HG02973 (cell line): ENCODE data around the gene KCNMA1.

ENCODE experiments used
- ATAC-seq: cut with Tn5 transposase; IDR thresholded peaks from one replicate; pipeline ENCODE4 v1.9.1; 2021; ENCODE audit warnings: moderate library complexity; ENCODE audit not compliant: unreplicated experiment

Gene KCNMA1

DNA sequence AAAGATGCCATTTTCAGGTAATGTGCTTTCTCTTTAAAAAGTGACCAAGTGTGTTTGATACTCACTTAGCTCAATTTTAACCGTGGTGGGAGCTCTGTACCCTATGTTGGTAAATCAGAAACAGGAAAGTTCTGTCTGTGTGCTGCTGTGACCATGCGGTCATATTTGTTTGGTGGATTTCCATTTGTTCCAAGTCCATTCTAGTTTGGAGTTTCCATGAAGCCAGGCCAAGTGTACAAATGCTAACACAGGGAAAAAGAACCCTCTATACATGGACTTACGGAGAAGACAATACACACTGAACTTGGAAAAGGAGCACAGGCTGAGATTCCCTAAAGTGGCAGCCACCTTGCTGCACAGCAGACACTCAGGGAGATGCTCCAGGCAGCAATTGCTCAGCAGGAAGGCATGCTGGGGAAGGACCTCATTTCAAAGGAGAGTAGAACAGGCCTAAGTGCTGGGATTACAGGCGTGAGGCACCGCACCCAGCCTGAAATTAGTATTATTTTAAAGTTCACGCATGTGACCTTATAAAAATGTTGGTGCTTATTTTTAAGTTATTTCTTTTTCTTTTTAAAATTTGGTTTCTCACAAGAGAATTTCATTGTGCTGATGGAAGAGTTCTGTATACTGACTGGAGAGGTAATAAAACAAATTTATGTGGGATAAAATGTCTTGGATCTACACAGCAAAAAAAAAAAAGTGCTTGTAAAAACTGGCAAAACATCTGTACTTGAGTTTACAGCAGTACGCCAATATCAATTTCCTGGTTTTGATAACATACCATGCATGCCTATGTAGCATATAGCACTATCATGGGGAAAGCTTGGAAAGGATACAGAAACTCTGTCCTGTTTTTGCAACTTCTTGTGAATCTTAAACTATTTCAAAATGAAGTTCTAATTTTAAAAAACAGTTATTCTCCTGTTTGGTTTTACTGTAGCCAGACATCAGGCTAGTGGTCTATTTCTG, 436.2 kb downstream of the KCNMA1 start:
- ATAC-seq, result no peak

DNA sequence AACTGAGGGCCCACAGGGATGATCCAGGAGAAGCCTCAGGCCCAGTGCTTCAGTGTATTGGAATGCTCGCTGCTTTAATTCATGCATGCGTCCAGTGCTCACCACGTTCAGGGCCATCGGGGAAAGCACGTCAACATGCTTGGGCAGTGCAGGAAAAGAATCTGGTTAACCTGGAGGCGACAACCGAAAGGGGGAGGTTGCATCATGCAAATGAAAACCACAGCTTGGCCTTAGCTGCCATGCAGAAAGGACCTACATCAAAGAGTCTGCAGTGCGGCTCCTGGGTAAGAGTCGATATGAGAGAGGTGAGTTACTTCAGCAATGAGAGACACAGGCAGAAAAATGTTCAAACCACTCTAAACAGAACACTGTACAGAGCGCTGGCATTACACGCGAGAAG, 440.1 kb downstream of the KCNMA1 start:
- ATAC-seq, result no peak

DNA sequence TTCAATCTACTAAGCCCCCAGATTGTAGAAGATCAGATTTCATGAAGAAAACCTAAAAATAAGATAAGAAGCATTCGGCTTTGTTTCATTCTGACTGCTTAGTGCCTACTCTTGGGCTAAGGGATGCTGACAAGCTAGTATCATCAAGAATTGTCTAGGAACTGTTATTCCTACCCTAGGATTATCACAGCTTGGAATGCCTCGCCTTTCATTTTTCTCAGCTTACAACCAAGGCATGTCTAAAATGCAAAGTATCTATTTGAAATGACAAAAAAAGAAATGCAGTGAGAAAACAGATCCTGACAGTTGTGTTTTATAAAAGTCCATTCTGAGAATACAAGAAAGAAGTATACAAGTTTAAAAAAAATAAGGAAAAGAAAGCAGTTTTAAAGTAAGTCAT, 441.0 kb downstream of the KCNMA1 start:
- no peak for ATAC-seq

DNA sequence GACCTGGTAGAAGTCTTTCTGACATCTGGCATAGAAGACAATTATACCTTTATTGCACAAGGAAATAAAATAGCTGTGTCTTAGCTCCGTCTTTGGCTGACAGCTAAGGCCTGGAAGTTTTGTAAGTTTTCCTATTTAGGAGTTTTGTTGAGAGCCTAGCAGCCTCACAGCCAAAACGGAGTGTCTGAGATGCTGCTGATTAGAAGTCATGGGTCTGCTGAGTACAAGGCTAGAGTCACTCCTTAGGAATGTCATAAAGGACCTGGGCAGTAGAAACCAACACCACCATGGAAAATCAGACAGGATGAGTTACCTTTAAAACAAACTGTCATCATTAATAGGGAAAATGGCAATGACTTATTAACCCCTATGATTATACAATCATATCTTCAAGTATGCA, 442.5 kb downstream of the KCNMA1 start:
- no peak for ATAC-seq

DNA sequence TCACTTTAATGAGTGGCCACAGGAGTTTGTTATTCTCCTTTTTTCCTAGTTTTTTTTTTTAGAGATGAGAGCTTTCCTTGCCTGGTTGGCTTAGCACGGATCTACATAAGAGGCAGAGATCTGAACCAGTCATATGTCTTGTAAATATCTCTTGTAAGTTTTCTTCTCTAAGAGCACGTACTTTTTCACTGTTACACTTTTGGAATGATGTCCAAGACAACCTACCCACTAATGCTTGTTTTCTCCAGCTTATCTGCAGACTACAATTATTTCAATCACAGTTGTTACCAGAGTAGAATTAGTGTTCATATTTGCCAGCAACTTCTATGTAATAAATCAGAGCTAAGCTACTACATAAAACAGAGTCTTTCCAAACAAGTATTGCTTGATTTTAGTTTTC, 444.6 kb downstream of the KCNMA1 start:
- ATAC-seq, result no peak

DNA sequence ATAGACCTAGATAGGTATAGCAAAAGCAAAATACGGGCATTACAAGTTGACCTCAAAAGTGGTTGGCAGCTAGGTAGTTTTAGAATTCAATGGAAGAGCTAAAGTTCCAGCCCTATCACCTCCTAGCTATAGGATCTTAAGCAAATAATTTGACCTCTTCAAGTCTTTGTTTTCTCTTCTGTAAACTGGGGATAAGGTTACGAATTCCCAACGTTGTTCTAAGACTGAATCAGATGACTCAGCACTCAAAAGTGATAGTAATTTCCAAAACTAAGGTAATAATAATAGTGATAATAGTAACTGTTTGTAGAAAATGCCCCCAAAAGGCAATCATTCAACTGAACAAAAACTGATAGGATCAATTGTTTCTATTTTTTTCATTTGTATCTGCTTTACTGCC, 445.2 kb downstream of the KCNMA1 start:
- no peak for ATAC-seq

DNA sequence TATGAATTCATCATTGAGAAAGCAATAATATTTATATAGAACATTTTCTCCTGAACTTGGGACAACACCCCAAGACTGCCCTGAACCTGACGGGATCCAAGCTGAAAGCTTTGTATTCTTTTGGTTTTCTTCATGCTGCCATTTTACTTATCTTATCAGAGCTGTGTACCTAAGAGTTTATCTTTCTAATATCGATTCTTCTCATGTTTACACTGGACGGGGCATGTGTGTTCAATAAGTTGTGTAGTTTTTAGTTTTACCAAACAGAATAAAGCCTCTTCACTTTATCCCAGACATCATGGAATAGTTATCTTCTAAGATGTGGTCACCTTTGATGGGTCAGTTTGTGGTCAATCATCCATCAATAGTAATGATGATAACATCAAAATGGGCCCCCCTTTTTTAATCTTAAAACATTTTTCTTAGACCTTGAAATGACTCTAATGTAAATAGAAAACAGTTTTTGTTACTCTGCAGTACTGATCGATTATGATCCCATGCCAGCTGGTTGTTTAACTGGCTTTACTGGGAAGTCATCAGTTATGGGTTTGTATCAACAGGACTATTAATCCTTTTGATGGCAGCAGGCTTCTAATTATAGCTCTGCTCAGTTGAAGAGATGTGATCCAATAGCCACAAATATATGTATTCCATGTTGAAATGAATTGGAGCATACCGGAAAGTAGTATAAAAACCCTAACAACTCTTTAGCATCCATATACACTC, 446.1 kb downstream of the KCNMA1 start:
- ATAC-seq, result no peak

DNA sequence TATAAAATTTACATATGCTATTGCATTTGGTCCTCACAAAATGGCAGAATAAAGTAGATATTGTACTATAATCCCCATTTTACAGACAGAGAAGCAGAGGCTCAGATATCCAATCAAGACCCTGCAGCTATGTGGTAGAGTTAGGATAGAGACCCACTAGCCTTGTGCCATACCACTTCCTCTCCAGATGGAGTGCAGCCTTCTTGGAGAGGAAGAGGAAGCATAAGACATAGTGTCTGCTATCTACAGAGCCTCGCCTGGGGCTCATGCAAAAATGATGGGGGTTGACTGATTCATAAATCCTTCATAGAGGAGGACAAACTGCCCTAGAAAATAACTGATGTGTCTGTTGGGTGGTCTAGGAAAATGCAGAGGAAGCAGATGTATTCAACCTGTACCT, 447.3 kb downstream of the KCNMA1 start:
- no peak for ATAC-seq

DNA sequence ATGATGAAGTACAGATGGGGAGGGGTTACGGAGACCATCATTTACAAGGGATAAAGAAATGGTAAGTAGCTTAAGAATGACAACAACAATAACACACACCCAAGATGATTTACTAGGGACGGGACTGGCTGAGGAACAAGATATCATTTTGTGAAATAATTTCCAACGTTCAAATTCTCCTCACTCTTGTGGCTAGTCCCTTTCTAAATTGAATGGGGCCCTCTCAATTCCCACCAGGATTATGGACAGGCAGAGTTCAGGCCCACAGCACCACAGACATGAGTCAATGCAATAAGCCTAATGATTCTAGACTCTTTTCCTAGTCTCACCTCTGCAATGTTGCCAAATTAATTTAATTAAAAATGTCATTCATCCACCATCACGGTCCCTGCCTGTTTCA, 448.1 kb downstream of the KCNMA1 start:
- ATAC-seq, result no peak

DNA sequence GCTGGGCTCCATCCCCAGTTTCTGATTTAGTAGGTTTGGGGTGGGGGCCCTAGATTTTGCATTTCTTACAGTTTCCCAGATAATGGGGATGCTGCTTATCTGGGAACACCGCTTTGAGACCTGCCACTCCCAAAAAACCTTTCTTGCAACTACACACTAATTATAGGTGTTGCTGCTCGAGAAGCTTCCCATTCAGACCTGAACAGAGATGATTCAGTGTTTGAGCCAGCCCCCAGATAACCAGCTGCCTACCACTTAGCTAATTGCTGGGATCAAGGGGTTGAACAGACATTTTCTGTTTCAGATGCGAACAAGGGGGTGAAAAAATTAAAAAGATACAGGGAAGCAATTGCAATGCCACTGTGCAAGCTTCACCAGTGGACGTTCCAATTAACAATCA, 448.5 kb downstream of the KCNMA1 start:
- ATAC-seq, result no peak

DNA sequence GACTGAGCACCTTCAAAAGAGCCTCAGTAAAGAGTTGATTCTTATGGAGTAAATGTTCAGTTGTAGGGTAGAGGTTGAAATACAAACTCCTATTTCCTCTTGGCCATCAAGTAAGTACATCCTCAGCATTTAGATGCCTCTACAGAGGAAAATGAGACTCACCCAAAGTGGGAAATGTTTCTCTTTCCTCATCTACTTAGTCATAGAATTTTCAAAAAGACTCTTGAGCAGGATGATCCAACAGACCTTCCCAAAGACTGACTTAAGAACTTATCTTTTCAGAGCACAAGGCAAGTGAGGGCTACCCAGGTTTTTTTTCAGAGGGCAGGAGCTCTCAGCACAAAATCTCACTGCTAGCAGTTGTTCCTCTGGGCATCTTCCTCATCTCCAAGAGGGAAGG, 449.1 kb downstream of the KCNMA1 start:
- no peak for ATAC-seq

DNA sequence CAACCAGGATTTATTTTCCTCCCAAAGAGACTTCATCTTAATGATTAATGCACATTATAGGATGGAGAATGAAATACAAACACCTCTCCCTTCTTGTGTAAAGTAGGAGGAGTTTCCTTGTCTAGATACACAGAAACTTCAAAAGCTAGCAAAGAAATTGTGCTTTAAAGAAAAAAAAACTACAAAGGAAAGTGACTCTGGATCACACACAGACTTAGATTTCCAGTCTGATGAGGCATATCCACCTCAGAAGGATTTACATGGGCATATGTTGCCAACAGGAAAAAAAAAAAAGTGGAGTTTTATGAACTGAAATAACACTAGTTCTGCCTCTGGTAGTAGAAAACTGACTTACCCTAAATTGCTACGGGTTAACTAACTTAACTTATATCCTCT, 449.6 kb downstream of the KCNMA1 start:
- ATAC-seq, result no peak

DNA sequence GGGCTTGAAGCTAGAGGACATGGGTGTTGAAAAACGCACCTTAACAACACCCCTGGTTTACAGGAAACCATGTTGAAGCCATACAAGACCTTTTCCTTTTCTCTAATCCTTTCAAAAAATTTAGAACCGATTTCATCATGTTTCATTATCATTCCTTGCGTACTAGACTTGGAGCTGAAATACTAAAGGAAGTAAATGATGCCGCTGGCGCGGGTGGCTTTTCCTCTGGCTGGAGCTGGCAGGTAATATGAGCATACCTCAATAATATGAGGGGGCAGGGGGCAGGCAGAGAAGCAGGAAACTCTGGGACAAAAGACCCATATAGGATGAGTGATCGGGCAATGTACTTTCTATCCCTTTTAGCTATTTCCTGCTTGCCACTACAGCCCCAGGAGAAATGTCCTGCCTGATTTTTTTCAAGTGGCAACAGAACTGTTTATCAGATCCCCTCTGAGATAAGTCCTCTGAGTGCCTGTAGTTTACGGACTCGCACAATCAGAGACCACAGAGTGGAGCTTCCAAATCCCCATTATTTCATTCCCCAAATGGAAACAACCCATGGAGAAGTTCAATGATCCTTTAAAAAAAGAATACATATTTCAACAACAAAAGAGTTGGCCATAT, 450.1 kb downstream of the KCNMA1 start:
- ATAC-seq, result no peak

DNA sequence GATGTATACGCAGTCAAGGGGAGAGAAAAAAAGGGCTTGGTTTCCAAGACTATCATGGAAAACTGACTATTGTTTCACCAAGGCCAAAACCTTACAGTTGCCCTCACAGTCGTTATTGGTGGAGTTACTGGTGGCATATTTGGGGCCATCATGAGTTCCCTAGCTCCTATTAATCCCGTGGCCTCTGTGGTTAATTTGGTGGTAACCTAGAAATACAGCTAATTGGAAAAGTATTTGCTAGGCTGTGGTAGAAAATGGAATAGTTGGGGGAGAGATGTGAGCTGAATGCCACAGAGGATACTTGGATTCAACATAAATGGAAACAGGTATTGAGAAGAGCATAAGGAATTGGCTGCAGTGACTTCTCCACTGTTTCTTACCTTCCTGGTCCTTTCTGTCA, 450.7 kb downstream of the KCNMA1 start:
- ATAC-seq, result no peak

DNA sequence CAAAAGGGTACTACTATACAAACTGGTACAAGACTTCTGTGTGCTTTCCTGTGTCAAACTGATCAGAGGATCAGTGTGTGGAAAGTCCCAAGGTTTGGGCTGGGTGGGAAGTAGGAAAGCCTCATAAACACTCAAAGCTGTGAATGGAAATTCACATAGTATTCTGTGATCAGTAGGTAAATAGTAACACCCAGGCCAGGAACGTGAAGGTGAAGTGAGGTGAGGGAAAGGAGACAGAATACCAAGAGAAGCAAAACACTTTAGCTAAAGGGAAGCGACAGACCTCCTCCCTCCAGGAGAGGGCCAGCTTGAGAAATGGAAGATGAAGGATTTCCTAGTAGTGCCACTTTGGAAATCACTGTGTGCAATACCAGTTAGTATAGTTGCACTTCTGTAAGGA, 451.9 kb downstream of the KCNMA1 start:
- ATAC-seq, result no peak

DNA sequence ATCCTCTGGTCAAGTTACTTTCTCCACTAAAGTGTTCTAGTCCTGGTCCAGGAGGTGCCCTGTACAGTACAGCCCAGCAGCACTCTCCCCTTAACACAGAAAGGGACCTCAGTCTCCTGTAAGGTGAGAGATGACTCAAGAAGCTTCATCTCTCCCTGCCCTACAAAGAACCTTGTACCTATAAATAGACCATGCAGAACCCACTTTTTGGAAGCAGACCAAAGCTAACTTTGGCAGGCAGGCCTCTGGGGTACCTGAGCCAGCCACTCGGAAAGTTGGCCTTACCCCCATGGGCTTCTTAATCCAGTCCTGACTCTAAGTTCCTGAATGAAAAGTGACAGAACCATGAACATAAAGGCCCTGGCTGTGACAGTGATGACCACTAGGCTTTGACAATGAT, 454.8 kb downstream of the KCNMA1 start:
- ATAC-seq, result no peak

DNA sequence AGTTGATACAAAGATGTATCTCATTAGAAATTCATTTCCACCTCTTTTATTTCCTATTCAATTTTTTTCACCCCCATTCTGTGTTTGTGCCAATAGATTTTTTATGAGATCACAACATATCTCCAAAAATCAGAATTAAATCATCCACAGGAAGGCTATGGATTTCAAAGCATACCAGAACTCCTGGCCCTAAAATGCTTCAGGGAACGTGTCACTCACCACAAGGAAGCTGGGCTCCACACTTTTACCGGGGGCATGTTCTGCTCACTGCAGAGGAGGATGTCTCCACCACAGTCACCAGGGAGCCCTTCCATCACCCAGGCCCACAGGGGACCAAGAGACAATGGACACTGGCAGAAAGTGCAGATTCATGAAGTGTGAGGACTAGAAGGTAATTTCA, 456.8 kb downstream of the KCNMA1 start:
- no peak for ATAC-seq

DNA sequence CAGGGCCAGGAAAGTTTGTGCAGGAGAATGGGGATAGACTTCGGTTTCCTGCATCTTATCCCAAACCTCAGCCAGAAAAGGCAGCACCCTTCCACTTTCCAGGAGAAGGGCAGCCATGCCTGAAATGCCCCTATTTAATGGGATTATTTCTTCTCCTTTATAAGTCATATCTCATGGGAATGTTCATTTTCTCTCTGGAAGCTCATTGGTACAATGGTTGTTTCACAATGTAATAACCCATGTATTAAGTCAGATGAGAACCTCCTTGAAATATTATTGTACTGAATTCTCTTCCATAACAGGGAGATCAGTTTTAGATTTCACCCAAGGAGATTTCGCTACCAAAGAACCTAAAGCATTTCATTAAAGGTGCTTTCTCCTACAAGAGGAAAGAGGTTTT, 457.5 kb downstream of the KCNMA1 start:
- no peak for ATAC-seq

DNA sequence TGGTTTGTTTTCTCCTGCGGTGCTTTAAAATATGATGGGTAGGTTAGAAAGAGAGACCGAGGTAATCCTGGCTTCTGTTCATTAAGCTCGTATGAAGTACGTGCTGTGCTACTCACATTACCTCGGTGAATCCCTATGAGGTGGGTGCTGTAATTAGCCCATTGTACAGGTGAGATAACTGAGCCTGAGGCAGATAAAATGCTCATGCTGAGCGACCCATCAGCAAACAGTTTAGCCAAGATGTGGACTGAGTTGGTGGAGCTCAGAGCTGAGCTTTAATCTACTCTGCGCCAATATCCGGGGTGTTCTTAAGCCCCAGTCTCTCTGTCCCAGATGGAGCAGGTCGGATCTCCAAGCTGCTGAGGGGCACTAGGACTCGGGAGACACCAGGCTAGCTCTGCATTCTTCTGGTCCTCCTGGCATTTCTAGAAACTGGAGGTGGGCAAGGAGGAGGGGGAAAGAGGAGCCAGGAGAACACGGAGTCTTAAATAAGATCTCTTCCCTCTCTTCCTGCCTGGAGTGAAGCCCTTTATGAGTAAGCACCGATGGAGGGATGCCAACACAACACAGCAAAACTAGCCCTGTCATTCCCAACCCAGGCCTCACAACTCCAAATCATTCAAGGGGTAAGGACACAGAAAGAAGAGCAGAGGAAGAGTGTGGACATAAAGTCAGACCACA, 458.5 kb downstream of the KCNMA1 start:
- no peak for ATAC-seq

DNA sequence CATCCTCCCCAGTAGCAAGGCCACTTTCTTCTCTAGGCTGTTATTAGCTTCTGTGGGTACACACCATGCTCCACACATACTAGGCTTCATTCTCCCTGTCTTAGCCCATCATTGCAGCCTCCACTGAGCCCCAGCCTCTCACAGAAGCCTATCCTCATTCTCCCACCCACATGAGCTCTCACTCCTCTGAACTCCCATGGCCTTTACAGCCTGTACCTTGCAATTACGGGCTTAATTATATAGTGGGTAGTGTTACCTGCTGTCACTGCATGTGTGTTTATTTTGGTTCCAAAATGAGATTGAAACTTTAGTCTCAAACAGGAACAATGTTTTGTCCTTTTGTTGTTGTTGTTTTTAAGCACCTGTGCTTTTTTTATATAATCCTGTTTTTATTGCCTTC, 460.0 kb downstream of the KCNMA1 start:
- ATAC-seq, result no peak

DNA sequence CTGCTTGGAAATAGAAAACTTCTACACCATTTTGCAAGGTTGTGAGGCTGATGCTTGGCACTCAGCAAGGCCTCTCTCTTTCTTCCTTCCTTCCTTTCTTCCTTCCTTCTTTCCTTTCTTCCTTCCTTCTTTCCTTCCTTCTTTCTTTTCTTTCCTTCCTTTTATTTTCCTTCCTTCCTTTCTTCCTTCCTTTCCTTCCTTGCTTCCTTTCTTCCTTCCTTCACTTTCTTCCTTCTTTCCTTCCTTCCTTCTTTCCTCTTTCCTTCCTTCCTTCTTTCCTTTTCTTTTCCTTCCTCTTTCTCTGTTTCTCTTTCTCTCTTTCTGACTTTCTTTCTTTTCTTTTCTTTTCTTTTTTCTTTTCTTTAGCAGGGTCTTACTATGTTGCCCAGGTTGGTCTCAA, 460.4 kb downstream of the KCNMA1 start:
- no peak for ATAC-seq
